SK-N-SH treated with all-trans-retinoic acid at 6 μM for 48 hours (cell line): ENCODE results near the gene QPRT.

Experiments used
- ATAC-seq: fragments of 200-7000 bp; cut with Tn5 transposase; 3 replicates; pipeline ENCODE4 v1.9.1; 2020; ENCODE audit warnings: mild to moderate bottlenecking, moderate library complexity
- ARNTL ChIP-seq: fragments of 450-650 bp; formaldehyde crosslinking; IDR thresholded peaks from 2 replicates; pipeline ENCODE4 v1.5.0; 2020; ENCODE audit warnings: low read depth, mild to moderate bottlenecking, moderate library complexity, borderline replicate concordance
- BACH2 ChIP-seq: fragments of 250-450 bp; sonication (Bioruptor Pico); IDR thresholded peaks from 2 replicates; pipeline ENCODE4 v1.9.0; 2021; ENCODE audit warnings: mild to moderate bottlenecking, borderline replicate concordance
- CSDC2 ChIP-seq: fragments of 250-450 bp; sonication (Bioruptor Pico); IDR thresholded peaks from 2 replicates; pipeline ENCODE4 v1.5.0; 2020; ENCODE audit warnings: mild to moderate bottlenecking, moderate library complexity
- ESRRG ChIP-seq: fragments of 250-450 bp; sonication (Bioruptor Pico); IDR thresholded peaks from 2 replicates; pipeline ENCODE4 v1.6.1; 2021; ENCODE audit warnings: mild to moderate bottlenecking
- ISL1 ChIP-seq: fragments of 250-450 bp; sonication (Bioruptor Pico); IDR thresholded peaks from 2 replicates; pipeline ENCODE4 v2.1.2; 2022; ENCODE audit warnings: mild to moderate bottlenecking, moderate library complexity
- OSR1 ChIP-seq: fragments of 250-450 bp; sonication (Bioruptor Pico); IDR thresholded peaks from 2 replicates; pipeline ENCODE4 v1.8.0; 2022; ENCODE audit warnings: moderate library complexity, mild to moderate bottlenecking, inconsistent platforms
- PPARA ChIP-seq: fragments of 250-450 bp; sonication (Bioruptor Pico); IDR thresholded peaks from 2 replicates; pipeline ENCODE4 v1.5.0; 2020; ENCODE audit warnings: mild to moderate bottlenecking, borderline replicate concordance
- RARB ChIP-seq: fragments of 250-450 bp; sonication (Bioruptor Pico); IDR thresholded peaks from 2 replicates; pipeline ENCODE4 v1.8.0; 2021; ENCODE audit warnings: mild to moderate bottlenecking, moderate library complexity
- SNAI2 ChIP-seq: fragments of 250-450 bp; sonication (Bioruptor Pico); IDR thresholded peaks from 2 replicates; pipeline ENCODE4 v1.5.0; 2020; ENCODE audit warnings: mild to moderate bottlenecking, moderate library complexity
- TCF4 ChIP-seq: fragments of 250-450 bp; sonication (Bioruptor Pico); IDR thresholded peaks from 2 replicates; pipeline ENCODE4 v1.8.0; 2021; ENCODE audit warnings: mild to moderate bottlenecking, moderate library complexity, borderline replicate concordance
- TOX ChIP-seq: fragments of 250-450 bp; sonication (Bioruptor Pico); IDR thresholded peaks from 2 replicates; pipeline ENCODE4 v1.8.0; 2021; ENCODE audit warnings: mild to moderate bottlenecking, moderate library complexity, borderline replicate concordance
- ZC3H10 ChIP-seq: fragments of 250-450 bp; sonication (Bioruptor Pico); IDR thresholded peaks from 2 replicates; pipeline ENCODE4 v1.5.1; 2021; ENCODE audit warnings: mild to moderate bottlenecking, moderate library complexity
- ZFP30 ChIP-seq: fragments of 450-650 bp; formaldehyde crosslinking; IDR thresholded peaks from 2 replicates; pipeline ENCODE4 v1.5.0; 2022; ENCODE audit warnings: mild to moderate bottlenecking, moderate library complexity
- ZNF565 ChIP-seq: fragments of 450-650 bp; formaldehyde crosslinking; conservative IDR thresholded peaks from 2 replicates; pipeline ENCODE4 v1.5.0; 2020; ENCODE audit warnings: low read depth, mild to moderate bottlenecking, moderate library complexity
- ZNF70 ChIP-seq: fragments of 450-650 bp; formaldehyde crosslinking; IDR thresholded peaks from 2 replicates; pipeline ENCODE4 v1.5.0; 2020; ENCODE audit warnings: mild to moderate bottlenecking, moderate library complexity
- ZNF8 ChIP-seq: fragments of 450-650 bp; formaldehyde crosslinking; IDR thresholded peaks from 2 replicates; pipeline ENCODE4 v1.5.0; 2020; ENCODE audit warnings: mild to moderate bottlenecking, moderate library complexity
- TF ChIP-seq, protein P1 (sequence below): fragments of 250-450 bp; sonication (Bioruptor Pico); IDR thresholded peaks from 2 replicates; pipeline ENCODE4 v1.8.0; 2021; ENCODE audit warnings: low read depth, mild to moderate bottlenecking, moderate library complexity, borderline replicate concordance
- TF ChIP-seq, protein P2 (sequence below): fragments of 250-450 bp; sonication (Bioruptor Pico); IDR thresholded peaks from 2 replicates; pipeline ENCODE4 v1.5.1; 2021; ENCODE audit warnings: mild to moderate bottlenecking, moderate library complexity
- TF ChIP-seq, protein P3 (sequence below): fragments of 250-450 bp; sonication (Bioruptor Pico); IDR thresholded peaks from 2 replicates; pipeline ENCODE4 v1.5.1; 2020; ENCODE audit warnings: low read depth, mild to moderate bottlenecking, moderate library complexity
- TF ChIP-seq, protein P4 (sequence below): fragments of 250-450 bp; sonication (Bioruptor Pico); IDR thresholded peaks from 2 replicates; pipeline ENCODE4 v1.5.0; 2020; ENCODE audit warnings: mild to moderate bottlenecking, moderate library complexity

QPRT gene

DNA sequence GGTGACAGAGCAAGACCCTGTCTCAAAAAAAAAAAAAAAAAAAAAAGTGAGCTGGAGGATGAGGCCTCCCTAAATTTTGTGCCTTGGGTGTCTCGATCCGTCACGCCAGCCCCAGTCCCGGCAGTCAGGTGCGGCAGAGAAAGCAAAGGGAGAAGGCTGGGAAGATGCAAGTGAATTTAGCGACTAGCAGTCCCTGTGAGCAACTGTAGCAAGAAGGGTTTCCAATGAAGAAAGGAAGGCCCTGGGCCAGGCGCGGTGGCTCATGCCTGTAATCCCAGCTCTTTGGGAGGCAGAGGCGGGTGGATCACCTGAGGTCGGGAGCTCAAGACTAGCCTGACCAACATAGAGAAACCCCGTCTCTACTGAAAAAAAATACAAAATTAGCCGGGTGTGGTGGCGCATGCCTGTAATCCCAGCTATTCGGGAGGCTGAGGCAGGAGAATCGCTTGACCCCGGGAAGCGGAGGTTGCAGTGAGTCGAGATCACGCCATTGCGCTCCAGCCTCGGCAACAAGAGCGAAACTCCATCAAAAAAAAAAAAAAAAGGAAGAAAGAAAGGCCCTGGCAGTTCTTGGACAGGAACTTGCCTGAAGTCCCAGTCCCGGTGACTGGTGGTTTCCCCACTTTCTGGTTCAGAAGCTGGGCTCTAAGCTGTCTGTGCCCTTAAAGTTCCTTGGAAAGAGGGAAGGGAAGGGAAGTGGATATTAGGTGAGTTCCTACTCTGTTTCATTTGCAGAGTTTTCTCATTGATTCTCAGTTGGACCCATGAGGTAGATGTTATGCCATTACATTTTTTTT lies 1.8 kb upstream of the QPRT start (continued):
- no peak for TF ChIP-seq CSDC2 (CRISPR knock-in tag)
- TF ChIP-seq ZNF70: no peak
- TF ChIP-seq PPARA: no peak
- no peak for TF ChIP-seq ZFP30
- no peak for TF ChIP-seq SNAI2 (CRISPR knock-in tag)
- TF ChIP-seq, protein P1, sequence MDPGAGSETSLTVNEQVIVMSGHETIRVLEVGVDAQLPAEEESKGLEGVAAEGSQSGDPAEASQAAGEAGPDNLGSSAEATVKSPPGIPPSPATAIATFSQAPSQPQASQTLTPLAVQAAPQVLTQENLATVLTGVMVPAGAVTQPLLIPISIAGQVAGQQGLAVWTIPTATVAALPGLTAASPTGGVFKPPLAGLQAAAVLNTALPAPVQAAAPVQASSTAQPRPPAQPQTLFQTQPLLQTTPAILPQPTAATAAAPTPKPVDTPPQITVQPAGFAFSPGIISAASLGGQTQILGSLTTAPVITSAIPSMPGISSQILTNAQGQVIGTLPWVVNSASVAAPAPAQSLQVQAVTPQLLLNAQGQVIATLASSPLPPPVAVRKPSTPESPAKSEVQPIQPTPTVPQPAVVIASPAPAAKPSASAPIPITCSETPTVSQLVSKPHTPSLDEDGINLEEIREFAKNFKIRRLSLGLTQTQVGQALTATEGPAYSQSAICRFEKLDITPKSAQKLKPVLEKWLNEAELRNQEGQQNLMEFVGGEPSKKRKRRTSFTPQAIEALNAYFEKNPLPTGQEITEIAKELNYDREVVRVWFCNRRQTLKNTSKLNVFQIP (CRISPR knock-in tag): no peak
- TF ChIP-seq RARB (CRISPR knock-in tag): no peak
- TF ChIP-seq ARNTL (CRISPR knock-in tag): no peak
- TF ChIP-seq TOX: no peak
- no peak for TF ChIP-seq BACH2 (CRISPR knock-in tag)
- no peak for TF ChIP-seq TCF4
- TF ChIP-seq, all 23 proteins: peak for 0

DNA sequence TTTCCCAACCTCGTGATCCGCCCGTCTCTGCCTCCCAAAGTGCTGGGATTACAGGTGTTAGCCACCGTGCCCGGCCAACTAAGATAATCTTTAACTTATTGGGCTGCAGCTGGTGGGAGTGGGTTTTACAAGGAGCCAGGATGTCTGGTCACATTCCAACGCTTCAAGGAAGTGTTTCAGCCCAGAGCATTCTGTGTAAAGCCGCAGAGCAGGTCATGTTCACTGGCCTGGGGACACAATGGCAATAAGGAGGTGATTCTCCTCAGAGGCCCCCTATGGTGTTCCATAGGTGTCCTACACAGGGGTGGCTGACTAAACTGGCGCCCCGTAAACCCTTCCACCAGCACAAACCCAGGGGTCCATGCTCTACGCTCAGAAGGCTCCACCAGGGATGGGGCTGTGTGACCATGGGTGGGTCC lies 1.2 kb downstream of the QPRT start:
- ATAC-seq: no peak

DNA sequence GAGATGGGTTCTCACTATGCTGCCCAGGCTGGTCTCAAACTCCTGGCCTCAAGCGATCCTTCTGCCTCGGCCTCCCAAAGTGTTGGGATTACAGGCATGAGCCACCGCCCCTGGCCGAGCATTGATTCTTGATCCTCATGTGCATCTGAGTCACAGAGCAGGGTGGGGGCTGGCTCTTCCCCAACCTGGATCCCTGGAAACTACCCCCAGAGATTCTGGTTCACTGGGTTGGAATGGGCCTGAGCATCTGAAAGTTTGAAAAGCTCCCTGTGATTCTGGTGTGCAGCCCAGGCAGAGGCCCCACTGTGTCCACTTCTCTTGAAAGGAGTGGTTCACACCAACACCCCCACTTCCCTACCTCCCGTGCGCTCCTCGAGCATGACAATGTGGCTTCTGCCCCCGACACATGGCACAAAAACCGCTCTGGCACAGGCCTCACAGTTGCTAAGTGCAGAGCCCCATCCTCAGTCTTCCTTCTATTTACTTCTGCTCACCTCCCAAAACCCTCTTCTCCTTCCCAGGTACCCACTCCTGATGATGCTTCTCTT lies 4.6 kb downstream of the QPRT start:
- ATAC-seq: no peak
- no peak for TF ChIP-seq ZC3H10 (CRISPR knock-in tag)
- no peak for TF ChIP-seq RARB (CRISPR knock-in tag)
- no peak for TF ChIP-seq BACH2 (CRISPR knock-in tag)
- no peak for TF ChIP-seq CSDC2 (CRISPR knock-in tag)
- TF ChIP-seq ZFP30: no peak
- TF ChIP-seq PPARA: no peak
- TF ChIP-seq ZNF565 (CRISPR knock-in tag): no peak
- TF ChIP-seq, protein P2, sequence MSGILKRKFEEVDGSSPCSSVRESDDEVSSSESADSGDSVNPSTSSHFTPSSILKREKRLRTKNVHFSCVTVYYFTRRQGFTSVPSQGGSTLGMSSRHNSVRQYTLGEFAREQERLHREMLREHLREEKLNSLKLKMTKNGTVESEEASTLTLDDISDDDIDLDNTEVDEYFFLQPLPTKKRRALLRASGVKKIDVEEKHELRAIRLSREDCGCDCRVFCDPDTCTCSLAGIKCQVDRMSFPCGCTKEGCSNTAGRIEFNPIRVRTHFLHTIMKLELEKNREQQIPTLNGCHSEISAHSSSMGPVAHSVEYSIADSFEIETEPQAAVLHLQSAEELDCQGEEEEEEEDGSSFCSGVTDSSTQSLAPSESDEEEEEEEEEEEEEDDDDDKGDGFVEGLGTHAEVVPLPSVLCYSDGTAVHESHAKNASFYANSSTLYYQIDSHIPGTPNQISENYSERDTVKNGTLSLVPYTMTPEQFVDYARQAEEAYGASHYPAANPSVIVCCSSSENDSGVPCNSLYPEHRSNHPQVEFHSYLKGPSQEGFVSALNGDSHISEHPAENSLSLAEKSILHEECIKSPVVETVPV: no peak
- TF ChIP-seq TOX: no peak
- no peak for TF ChIP-seq ISL1 (CRISPR knock-in tag)
- TF ChIP-seq, protein P3, sequence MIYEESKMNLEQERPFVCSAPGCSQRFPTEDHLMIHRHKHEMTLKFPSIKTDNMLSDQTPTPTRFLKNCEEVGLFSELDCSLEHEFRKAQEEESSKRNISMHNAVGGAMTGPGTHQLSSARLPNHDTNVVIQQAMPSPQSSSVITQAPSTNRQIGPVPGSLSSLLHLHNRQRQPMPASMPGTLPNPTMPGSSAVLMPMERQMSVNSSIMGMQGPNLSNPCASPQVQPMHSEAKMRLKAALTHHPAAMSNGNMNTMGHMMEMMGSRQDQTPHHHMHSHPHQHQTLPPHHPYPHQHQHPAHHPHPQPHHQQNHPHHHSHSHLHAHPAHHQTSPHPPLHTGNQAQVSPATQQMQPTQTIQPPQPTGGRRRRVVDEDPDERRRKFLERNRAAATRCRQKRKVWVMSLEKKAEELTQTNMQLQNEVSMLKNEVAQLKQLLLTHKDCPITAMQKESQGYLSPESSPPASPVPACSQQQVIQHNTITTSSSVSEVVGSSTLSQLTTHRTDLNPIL (CRISPR knock-in tag): no peak
- TF ChIP-seq SNAI2 (CRISPR knock-in tag): no peak
- TF ChIP-seq, protein P4, sequence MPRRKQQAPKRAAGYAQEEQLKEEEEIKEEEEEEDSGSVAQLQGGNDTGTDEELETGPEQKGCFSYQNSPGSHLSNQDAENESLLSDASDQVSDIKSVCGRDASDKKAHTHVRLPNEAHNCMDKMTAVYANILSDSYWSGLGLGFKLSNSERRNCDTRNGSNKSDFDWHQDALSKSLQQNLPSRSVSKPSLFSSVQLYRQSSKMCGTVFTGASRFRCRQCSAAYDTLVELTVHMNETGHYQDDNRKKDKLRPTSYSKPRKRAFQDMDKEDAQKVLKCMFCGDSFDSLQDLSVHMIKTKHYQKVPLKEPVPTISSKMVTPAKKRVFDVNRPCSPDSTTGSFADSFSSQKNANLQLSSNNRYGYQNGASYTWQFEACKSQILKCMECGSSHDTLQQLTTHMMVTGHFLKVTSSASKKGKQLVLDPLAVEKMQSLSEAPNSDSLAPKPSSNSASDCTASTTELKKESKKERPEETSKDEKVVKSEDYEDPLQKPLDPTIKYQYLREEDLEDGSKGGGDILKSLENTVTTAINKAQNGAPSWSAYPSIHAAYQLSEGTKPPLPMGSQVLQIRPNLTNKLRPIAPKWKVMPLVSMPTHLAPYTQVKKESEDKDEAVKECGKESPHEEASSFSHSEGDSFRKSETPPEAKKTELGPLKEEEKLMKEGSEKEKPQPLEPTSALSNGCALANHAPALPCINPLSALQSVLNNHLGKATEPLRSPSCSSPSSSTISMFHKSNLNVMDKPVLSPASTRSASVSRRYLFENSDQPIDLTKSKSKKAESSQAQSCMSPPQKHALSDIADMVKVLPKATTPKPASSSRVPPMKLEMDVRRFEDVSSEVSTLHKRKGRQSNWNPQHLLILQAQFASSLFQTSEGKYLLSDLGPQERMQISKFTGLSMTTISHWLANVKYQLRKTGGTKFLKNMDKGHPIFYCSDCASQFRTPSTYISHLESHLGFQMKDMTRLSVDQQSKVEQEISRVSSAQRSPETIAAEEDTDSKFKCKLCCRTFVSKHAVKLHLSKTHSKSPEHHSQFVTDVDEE: no peak
- TF ChIP-seq, protein P1 (CRISPR knock-in tag): no peak
- no peak for TF ChIP-seq ZNF8 (CRISPR knock-in tag)

More for the DNA sequence above, 1.2 kb downstream of the QPRT start:
- no peak for TF ChIP-seq BACH2 (CRISPR knock-in tag)
- TF ChIP-seq PPARA: no peak
- no peak for TF ChIP-seq OSR1 (CRISPR knock-in tag)
- no peak for TF ChIP-seq ESRRG (CRISPR knock-in tag)
- TF ChIP-seq ZNF8 (CRISPR knock-in tag): no peak
- no peak for TF ChIP-seq TOX
- no peak for TF ChIP-seq ZNF565 (CRISPR knock-in tag)
- no peak for TF ChIP-seq TCF4
- no peak for TF ChIP-seq ISL1 (CRISPR knock-in tag)
- no peak for TF ChIP-seq CSDC2 (CRISPR knock-in tag)
- TF ChIP-seq SNAI2 (CRISPR knock-in tag): no peak
